HG03159 (cell line): ENCODE data around the gene MED29.

Source experiments
- ATAC-seq: cut with Tn5 transposase; IDR thresholded peaks from one replicate; pipeline ENCODE4 v1.9.1; 2021; ENCODE audit warnings: mild to moderate bottlenecking, moderate library complexity; ENCODE audit not compliant: unreplicated experiment

The MED29 gene

GRCh38 chr19:39390751-39391437 is at the start of gene MED29, which contains the start of gene PAF1:
Gene MED29, plus strand, starts transcription at chr19:39391378. Its CDS starts 45 bp downstream, at chr19:39391423.
Gene PAF1, minus strand, starts transcription at chr19:39391106. Its CDS starts 242 bp downstream, at chr19:39390864.
- ATAC-seq = peak; percentile 89

- ATAC-seq = peak; percentile 83
Observed at GRCh38 chr19:39341719-39342604, 49.2 kb upstream of the MED29 start, which contains the start of gene SAMD4B. Gene SAMD4B, plus strand, starts transcription at chr19:39342421. Its CDS starts 14,473 bp downstream, at chr19:39356894.

- ATAC-seq = peak; percentile 11
Observed at GRCh38 chr19:39342647-39343305, 48.4 kb upstream of the MED29 start.

- no peak for ATAC-seq
Observed at GRCh38 chr19:39345956-39346355, 45.2 kb upstream of the MED29 start.

GRCh38 chr19:39347332-39348164 is 43.6 kb upstream of the MED29 start:
- ATAC-seq = no peak

- no peak for ATAC-seq
Observed at GRCh38 chr19:39349326-39349725, 41.9 kb upstream of the MED29 start.

GRCh38 chr19:39350156-39350555 is 41.0 kb upstream of the MED29 start:
- no peak for ATAC-seq

GRCh38 chr19:39351537-39352064 is 39.6 kb upstream of the MED29 start:
- peak; percentile 64 for ATAC-seq

GRCh38 chr19:39352381-39353255 is 38.6 kb upstream of the MED29 start:
- no peak for ATAC-seq

- ATAC-seq = no peak
Observed at GRCh38 chr19:39355253-39355652, 35.9 kb upstream of the MED29 start.

GRCh38 chr19:39356073-39356472 is 35.1 kb upstream of the MED29 start:
- ATAC-seq = no peak

GRCh38 chr19:39356647-39357046 is 34.5 kb upstream of the MED29 start:
- no peak for ATAC-seq

GRCh38 chr19:39359026-39359425 is 32.2 kb upstream of the MED29 start:
- ATAC-seq = no peak

- ATAC-seq = no peak
Observed at GRCh38 chr19:39360599-39360998, 30.6 kb upstream of the MED29 start.

- no peak for ATAC-seq
Observed at GRCh38 chr19:39362682-39363657, 28.2 kb upstream of the MED29 start.

- ATAC-seq = no peak
Observed at GRCh38 chr19:39363901-39364457, 27.2 kb upstream of the MED29 start.

GRCh38 chr19:39365531-39365930 is 25.6 kb upstream of the MED29 start:
- no peak for ATAC-seq

GRCh38 chr19:39369200-39369599 is 22.0 kb upstream of the MED29 start:
- ATAC-seq = no peak
